ENCODE results near the gene RFC4. TPM values are rescaled to one million over a fixed set of nuclear protein-coding genes. Genes with fewer than 3 reads are reported as not detected.

Gene RFC4
- total and polyA plus RNA-seq, 2 of the 13 experiments (the other 11 are each of a cell fraction or from before 2014, with no cell fraction given): 18.5 to 103 TPM

DNA sequence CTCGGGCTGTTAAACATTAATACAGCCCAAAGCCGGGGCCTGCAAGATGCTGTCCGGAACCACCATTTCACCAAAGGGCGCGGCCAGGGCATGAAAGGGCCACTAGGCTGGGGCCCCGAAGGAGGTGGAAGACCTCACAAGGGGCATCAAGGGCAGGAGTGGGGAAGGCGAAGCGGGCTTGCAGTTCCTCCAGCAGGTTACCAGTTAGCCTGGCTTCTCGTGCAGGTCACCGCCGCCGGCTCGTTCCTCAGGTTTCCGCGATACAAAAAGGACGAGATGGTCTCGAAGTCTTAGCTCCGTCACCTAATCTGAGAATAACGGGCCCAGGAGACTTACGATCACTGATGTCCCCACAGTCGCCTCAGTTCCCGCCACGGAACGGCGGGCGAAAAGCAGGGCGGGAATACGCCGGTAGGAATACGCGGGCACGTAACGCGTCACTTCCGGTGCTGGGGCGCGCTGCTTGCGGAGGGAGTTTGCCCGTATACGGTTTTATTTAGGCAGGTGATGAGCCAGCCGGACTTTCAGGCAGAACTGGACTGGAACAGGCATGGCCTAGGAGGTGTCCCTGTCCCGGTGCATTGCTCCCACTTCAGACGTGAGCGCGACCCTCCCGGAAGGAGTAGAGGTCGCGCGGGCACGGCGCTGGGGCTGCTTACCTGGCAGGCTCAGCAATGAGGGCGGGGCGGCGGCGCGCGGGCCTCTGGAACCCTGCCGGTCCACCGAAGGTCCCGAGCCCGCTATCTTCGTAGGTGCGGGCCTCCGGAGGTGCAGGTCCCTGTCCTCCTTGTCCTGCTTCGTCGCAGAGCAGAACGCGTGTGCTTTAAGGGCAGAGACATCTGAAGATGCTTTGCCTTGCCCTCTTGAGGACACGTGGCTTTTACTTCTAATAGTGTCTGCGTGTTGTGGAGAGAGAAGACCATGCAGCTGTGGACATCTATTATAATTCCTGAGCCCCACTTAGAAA lies at the start of gene RFC4 (continued):
- TF ChIP-seq, protein P1, sequence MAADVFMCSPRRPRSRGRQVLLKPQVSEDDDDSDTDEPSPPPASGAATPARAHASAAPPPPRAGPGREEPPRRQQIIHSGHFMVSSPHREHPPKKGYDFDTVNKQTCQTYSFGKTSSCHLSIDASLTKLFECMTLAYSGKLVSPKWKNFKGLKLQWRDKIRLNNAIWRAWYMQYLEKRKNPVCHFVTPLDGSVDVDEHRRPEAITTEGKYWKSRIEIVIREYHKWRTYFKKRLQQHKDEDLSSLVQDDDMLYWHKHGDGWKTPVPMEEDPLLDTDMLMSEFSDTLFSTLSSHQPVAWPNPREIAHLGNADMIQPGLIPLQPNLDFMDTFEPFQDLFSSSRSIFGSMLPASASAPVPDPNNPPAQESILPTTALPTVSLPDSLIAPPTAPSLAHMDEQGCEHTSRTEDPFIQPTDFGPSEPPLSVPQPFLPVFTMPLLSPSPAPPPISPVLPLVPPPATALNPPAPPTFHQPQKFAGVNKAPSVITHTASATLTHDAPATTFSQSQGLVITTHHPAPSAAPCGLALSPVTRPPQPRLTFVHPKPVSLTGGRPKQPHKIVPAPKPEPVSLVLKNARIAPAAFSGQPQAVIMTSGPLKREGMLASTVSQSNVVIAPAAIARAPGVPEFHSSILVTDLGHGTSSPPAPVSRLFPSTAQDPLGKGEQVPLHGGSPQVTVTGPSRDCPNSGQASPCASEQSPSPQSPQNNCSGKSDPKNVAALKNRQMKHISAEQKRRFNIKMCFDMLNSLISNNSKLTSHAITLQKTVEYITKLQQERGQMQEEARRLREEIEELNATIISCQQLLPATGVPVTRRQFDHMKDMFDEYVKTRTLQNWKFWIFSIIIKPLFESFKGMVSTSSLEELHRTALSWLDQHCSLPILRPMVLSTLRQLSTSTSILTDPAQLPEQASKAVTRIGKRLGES (CRISPR knock-in tag; IDR thresholded peaks at IDR 0.05; ENCODE audit: borderline replicate concordance): peak; percentile 11; the same call in 1 of the 2 replicates
- peak; percentile 48; the same call in 1 of the 2 replicates for TF ChIP-seq ISL2 (CRISPR knock-in tag; IDR thresholded peaks at IDR 0.05)
- peak; percentile 83; the same call in 1 of the 2 replicates for TF ChIP-seq CAMTA2 (CRISPR knock-in tag; IDR thresholded peaks at IDR 0.05; ENCODE audit: borderline replicate concordance)
- TF ChIP-seq, protein P2, sequence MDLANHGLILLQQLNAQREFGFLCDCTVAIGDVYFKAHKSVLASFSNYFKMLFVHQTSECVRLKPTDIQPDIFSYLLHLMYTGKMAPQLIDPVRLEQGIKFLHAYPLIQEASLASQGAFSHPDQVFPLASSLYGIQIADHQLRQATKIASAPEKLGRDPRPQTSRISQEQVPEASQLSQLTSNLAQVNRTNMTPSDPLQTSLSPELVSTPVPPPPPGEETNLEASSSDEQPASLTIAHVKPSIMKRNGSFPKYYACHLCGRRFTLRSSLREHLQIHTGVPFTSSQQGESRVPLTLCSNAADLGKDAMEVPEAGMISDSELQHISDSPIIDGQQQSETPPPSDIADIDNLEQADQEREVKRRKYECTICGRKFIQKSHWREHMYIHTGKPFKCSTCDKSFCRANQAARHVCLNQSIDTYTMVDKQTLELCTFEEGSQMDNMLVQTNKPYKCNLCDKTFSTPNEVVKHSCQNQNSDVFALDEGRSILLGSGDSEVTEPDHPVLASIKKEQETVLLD (CRISPR knock-in tag; IDR thresholded peaks at IDR 0.05; ENCODE audit: low read depth): peak; percentile 51
- TF ChIP-seq, protein P3, sequence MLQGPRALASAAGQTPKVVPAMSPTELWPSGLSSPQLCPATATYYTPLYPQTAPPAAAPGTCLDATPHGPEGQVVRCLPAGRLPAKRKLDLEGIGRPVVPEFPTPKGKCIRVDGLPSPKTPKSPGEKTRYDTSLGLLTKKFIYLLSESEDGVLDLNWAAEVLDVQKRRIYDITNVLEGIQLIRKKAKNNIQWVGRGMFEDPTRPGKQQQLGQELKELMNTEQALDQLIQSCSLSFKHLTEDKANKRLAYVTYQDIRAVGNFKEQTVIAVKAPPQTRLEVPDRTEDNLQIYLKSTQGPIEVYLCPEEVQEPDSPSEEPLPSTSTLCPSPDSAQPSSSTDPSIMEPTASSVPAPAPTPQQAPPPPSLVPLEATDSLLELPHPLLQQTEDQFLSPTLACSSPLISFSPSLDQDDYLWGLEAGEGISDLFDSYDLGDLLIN (CRISPR knock-in tag; IDR thresholded peaks at IDR 0.05; ENCODE audit: borderline replicate concordance): peak; percentile 97; the same call in 1 of the 2 replicates
- peak; percentile 91 for TF ChIP-seq RBFOX2 (IDR thresholded peaks at IDR 0.05; ENCODE audit: low read depth, low read length)
- peak; percentile 53; the same call in 1 of the 2 replicates for TF ChIP-seq TMF1 (CRISPR knock-in tag; IDR thresholded peaks at IDR 0.05; ENCODE audit: low read depth)
- no peak for TF ChIP-seq HMG20A (CRISPR knock-in tag; IDR thresholded peaks at IDR 0.05; ENCODE audit: borderline replicate concordance)
- TF ChIP-seq ZNF431 (CRISPR knock-in tag; IDR thresholded peaks at IDR 0.05; ENCODE audit: borderline replicate concordance, low read depth): no peak; the same call in 1 of the 2 replicates
- peak; percentile 93 for TF ChIP-seq POGZ (CRISPR knock-in tag; IDR thresholded peaks at IDR 0.05)
- TF ChIP-seq, protein P4, sequence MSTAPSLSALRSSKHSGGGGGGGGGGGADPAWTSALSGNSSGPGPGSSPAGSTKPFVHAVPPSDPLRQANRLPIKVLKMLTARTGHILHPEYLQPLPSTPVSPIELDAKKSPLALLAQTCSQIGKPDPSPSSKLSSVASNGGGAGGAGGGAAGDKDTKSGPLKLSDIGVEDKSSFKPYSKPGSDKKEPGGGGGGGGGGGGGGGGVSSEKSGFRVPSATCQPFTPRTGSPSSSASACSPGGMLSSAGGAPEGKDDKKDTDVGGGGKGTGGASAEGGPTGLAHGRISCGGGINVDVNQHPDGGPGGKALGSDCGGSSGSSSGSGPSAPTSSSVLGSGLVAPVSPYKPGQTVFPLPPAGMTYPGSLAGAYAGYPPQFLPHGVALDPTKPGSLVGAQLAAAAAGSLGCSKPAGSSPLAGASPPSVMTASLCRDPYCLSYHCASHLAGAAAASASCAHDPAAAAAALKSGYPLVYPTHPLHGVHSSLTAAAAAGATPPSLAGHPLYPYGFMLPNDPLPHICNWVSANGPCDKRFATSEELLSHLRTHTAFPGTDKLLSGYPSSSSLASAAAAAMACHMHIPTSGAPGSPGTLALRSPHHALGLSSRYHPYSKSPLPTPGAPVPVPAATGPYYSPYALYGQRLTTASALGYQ (CRISPR knock-in tag; IDR thresholded peaks at IDR 0.05): peak; percentile 48; the same call in 1 of the 2 replicates
- no peak for TF ChIP-seq ZNF326 (CRISPR knock-in tag; IDR thresholded peaks at IDR 0.05; ENCODE audit: borderline replicate concordance)
- TF ChIP-seq, protein P5, sequence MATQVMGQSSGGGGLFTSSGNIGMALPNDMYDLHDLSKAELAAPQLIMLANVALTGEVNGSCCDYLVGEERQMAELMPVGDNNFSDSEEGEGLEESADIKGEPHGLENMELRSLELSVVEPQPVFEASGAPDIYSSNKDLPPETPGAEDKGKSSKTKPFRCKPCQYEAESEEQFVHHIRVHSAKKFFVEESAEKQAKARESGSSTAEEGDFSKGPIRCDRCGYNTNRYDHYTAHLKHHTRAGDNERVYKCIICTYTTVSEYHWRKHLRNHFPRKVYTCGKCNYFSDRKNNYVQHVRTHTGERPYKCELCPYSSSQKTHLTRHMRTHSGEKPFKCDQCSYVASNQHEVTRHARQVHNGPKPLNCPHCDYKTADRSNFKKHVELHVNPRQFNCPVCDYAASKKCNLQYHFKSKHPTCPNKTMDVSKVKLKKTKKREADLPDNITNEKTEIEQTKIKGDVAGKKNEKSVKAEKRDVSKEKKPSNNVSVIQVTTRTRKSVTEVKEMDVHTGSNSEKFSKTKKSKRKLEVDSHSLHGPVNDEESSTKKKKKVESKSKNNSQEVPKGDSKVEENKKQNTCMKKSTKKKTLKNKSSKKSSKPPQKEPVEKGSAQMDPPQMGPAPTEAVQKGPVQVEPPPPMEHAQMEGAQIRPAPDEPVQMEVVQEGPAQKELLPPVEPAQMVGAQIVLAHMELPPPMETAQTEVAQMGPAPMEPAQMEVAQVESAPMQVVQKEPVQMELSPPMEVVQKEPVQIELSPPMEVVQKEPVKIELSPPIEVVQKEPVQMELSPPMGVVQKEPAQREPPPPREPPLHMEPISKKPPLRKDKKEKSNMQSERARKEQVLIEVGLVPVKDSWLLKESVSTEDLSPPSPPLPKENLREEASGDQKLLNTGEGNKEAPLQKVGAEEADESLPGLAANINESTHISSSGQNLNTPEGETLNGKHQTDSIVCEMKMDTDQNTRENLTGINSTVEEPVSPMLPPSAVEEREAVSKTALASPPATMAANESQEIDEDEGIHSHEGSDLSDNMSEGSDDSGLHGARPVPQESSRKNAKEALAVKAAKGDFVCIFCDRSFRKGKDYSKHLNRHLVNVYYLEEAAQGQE (IDR thresholded peaks at IDR 0.05; ENCODE audit: borderline replicate concordance in 1 of 2, low read depth in 1 of 2, low read length in 2 of 2): peak in 1 of 2 experiments; percentile 31; a peak in 1 of 4 replicates
- TF ChIP-seq RFXAP (CRISPR knock-in tag; IDR thresholded peaks at IDR 0.05; ENCODE audit: borderline replicate concordance): 0 out of 2 replicates have a peak, but pooled peaks have one; percentile 26

Data from HepG2 (cell line).